22Rv1 (cell line): ENCODE measurements around the gene DNAJB12.
"Not testable (repeated sequence)": the region's sequence is repeated elsewhere in the genome, so short reads cannot be mapped to it uniquely, and the experiment has no call there.

ENCODE experiments used
- ZFX ChIP-seq: fragments of 450-650 bp; IDR thresholded peaks from 2 replicates; pipeline ENCODE4 v1.6.1; 2017; ENCODE audit warnings: antibody characterized with exemption, borderline replicate concordance
- TF ChIP-seq, protein P1 (sequence below): fragments of 450-650 bp; IDR thresholded peaks from 2 replicates; pipeline ENCODE4 v1.5.1; 2017; ENCODE audit warnings: mild to moderate bottlenecking

DNA sequence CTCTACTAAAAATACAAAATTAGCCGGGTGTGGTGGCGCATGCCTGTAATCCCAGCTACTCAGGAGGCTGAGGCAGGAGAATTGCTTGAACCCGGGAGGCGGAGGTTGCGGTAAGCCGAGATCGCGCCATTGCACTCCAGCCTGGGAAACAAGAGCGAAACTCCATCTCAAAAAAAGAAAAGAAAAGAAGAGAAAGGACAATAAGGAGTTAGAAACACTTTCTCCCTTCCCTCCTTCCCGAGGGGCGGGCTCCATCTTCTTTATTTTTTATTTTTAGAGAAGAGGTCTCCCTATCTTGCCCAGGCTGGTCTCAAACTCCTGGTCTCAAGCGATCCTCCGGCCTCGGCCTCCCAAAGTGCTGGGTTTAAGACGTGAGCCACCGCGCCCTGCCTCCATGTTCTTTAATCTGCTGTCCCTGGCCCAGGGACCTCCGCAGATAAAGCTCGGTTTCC, 57.9 kb downstream of the DNAJB12 start:
- TF ChIP-seq, protein P1, sequence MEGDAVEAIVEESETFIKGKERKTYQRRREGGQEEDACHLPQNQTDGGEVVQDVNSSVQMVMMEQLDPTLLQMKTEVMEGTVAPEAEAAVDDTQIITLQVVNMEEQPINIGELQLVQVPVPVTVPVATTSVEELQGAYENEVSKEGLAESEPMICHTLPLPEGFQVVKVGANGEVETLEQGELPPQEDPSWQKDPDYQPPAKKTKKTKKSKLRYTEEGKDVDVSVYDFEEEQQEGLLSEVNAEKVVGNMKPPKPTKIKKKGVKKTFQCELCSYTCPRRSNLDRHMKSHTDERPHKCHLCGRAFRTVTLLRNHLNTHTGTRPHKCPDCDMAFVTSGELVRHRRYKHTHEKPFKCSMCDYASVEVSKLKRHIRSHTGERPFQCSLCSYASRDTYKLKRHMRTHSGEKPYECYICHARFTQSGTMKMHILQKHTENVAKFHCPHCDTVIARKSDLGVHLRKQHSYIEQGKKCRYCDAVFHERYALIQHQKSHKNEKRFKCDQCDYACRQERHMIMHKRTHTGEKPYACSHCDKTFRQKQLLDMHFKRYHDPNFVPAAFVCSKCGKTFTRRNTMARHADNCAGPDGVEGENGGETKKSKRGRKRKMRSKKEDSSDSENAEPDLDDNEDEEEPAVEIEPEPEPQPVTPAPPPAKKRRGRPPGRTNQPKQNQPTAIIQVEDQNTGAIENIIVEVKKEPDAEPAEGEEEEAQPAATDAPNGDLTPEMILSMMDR = not testable (repeated sequence)
- TF ChIP-seq ZFX = not testable (repeated sequence)
